Naive B cell (primary cell): ENCODE results near the gene EIPR1. TPM values are rescaled to one million over a fixed set of nuclear protein-coding genes. Genes with fewer than 3 reads are reported as not detected.

ENCODE experiments used
- ATAC-seq, 2 donors: fragments of 150-1000 bp; cut with Tn5 transposase; 2 replicates each; pipeline ENCODE4 v1.10.0; 2021; ENCODE audit warnings: low read depth in 2 of 2, mild to moderate bottlenecking in 2 of 2, moderate library complexity in 2 of 2
- DNase-seq: peaks from one replicate; pipeline ENCODE4 v3.0.0; 2022
- H3K27ac Mint-ChIP-seq, 6 donors: one replicate each; pipeline ENCODE4 v1.8.0; 2020 to 2022; ENCODE audit warnings: mild to moderate bottlenecking in 6 of 6, mixed read lengths in 6 of 6, moderate library complexity in 5 of 6, inconsistent platforms in 2 of 6
- H3K27me3 Mint-ChIP-seq, 3 donors: one replicate each; pipeline ENCODE4 v1.8.0; 2021 to 2022; ENCODE audit warnings: mixed read lengths in 3 of 3, mild to moderate bottlenecking in 1 of 3
- H3K36me3 Mint-ChIP-seq, 2 donors: one replicate each; pipeline ENCODE4 v1.8.0; 2020 to 2022; ENCODE audit warnings: mixed read lengths in 2 of 2, inconsistent platforms in 1 of 2, mild to moderate bottlenecking in 1 of 2
- H3K4me1 Mint-ChIP-seq, 3 donors: one replicate each; pipeline ENCODE4 v1.8.0; 2020 to 2022; ENCODE audit warnings: mixed read lengths in 3 of 3, inconsistent platforms in 1 of 3, mild to moderate bottlenecking in 1 of 3, moderate library complexity in 1 of 3
- H3K4me3 Mint-ChIP-seq, 8 donors: one replicate each; pipeline ENCODE4 v1.8.0; 2020 to 2022; ENCODE audit warnings: mild to moderate bottlenecking in 8 of 8, mixed read lengths in 8 of 8, moderate library complexity in 8 of 8, inconsistent platforms in 2 of 8
- H3K9me3 Mint-ChIP-seq, 7 donors: one replicate each; pipeline ENCODE4 v1.8.0; 2020 to 2022; ENCODE audit warnings: mixed read lengths in 7 of 7, mild to moderate bottlenecking in 5 of 7, inconsistent platforms in 2 of 7, moderate library complexity in 1 of 7
- polyA plus RNA-seq, 6 donors: library from polyadenylated mRNA; unstranded; fragments of 300-500 nt; fragmentation: Illumina TruSeq; gene quantifications; one replicate each; pipeline ENCODE4 v1.2.3, GENCODE V29; 2021; ENCODE audit warnings: low read depth in 6 of 6

The EIPR1 gene
- polyA plus RNA-seq, 6 donors from 2014 or later, result 35.7 to 53.9 (median 40.9) TPM

GRCh38 chr2:3179208-3179607 is 198.4 kb downstream of the EIPR1 start:
- Mint-ChIP-seq H3K27me3 (no peaks in the 10 kb centered on the region), H3K27ac (no peak overlapping the region), H3K4me1 (peaks cover 0 to 9% (median 4%) of the 10 kb centered on the region in 3 donors), H3K36me3 (peaks cover 4 to 9% of the 10 kb centered on the region in 2 donors), H3K4me3 (no peak overlapping the region), H3K9me3 (peaks cover 0 to 3% (median 0%) of the 10 kb centered on the region in 7 donors)
- DNase-seq (no peak), ATAC-seq (no peak)

DNA sequence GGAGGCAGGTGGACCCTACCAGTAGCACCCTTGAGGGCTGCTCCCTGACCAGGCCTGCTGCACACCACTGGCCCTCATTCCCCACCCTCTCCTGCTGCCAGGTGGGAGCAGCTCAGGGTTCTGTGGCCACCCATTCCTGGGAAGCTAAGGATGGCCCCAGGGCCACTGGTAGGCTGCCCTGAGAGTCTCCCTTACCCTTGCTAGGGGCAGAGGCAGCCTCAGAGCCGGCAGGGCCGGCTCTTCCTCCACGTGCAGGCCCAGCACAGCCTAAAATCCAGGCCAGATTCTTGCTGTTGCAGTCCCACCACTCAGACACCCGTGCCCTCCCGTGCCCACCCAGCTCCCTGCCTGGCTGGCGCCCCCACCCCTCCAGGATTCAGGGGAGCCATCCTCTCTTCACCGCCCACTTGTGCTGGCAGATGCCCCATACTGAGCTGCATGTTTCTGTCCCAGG is 199.0 kb downstream of the EIPR1 start:
- peak overlapping the region in 1 of 6 donors; percentile 82 for H3K27ac Mint-ChIP-seq
- peaks cover 0 to 9% (median 4%) of the 10 kb centered on the region in 3 donors for H3K4me1 Mint-ChIP-seq
- H3K27me3 Mint-ChIP-seq, result no peaks in the 10 kb centered on the region
- peaks cover 8 to 9% of the 10 kb centered on the region in 2 donors for H3K36me3 Mint-ChIP-seq
- no peak overlapping the region for H3K4me3 Mint-ChIP-seq
- ATAC-seq, result no peak
- H3K9me3 Mint-ChIP-seq, result peaks cover 0 to 2% (median 0%) of the 10 kb centered on the region in 7 donors
- DNase-seq, result no peak

DNA sequence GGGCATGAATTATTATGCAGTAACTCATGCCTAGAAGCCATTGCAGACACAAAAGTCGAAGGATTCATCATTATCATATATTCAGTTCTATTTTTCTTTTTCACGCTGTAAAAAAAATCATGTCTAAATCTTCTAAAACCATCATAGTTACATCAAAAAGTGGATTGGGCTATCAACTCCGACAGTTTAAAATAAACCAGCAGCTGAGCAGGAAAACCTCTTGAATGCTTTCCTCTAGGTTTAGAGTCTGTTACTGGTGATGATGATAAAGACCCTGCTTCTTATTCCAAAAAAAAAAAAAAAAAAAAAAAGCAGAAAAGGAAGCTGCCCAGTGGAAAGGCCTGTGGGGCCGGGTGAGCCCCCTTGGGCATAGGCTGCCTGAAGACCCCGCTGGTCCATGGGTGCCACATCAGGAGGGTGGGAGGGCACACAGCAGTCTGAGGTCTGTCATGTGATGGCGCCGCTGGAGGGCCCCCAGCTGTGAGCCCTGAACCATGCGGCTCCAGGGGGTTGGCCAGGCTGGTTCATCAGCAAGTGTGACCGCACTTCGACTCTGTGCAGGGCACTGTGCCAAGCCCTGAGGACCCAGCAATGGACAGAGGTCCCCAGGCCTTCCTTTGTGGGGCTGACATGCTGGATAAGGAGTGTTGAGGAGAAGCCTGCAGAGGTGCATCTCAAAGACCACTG is 199.6 kb downstream of the EIPR1 start:
- ATAC-seq (no peak), DNase-seq (no peak)
- H3K4me1 Mint-ChIP-seq, result peaks cover 0 to 9% (median 4%) of the 10 kb centered on the region in 3 donors
- no peak overlapping the region for H3K4me3 Mint-ChIP-seq
- no peaks in the 10 kb centered on the region for H3K27me3 Mint-ChIP-seq
- no peak overlapping the region for H3K27ac Mint-ChIP-seq
- peaks cover 10 to 13% of the 10 kb centered on the region in 2 donors for H3K36me3 Mint-ChIP-seq
- H3K9me3 Mint-ChIP-seq, result no peaks in the 10 kb centered on the region

GRCh38 chr2:3176869-3177255 is 200.8 kb downstream of the EIPR1 start:
- DNase-seq (no peak), ATAC-seq (no peak)
- no peak overlapping the region for H3K27ac Mint-ChIP-seq
- H3K36me3 Mint-ChIP-seq, result peaks cover 17 to 20% of the 10 kb centered on the region in 2 donors
- H3K4me1 Mint-ChIP-seq, result peaks cover 0 to 9% (median 4%) of the 10 kb centered on the region in 3 donors
- H3K9me3 Mint-ChIP-seq, result no peaks in the 10 kb centered on the region
- H3K4me3 Mint-ChIP-seq, result no peak overlapping the region
- H3K27me3 Mint-ChIP-seq, result no peaks in the 10 kb centered on the region

DNA sequence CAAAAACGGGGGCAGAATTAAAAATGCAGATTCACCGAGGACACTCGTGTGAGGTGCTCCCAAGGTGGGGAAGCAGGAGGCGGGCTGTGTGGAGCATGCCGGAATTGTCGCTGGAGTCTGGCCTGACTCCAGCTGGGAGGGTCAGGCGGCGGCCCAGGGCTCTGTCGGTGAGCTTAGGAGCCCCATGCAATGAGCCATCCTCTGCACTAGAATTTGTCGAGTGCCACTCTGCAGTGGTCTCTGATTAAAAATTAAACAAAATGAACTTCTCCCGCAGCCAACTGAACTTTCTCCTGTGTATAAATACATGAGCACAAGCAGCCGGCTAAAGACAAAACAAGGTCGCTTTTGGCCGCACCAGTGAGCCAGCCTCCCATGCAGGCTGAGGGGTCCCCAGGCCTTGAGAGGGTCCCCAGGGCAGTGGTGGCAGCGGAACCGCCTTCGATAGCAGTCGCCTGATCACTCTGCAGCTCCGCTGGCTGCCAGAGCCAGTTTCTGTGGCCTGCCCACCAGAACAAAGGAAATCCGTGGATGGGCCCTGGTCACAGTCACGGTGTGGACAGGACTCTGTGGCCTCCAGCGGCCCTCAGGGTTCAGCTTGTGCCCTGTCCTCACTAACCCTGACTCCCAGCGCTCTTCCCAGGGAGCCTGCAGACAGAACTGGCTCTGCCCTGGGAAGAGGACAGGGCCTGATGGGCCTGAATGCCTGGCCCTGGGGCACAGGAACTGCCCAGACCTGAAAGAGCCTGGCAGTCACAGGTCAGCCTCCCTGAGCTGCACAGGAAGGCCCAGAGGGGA is 201.3 kb downstream of the EIPR1 start:
- H3K4me1 Mint-ChIP-seq, result peaks cover 0 to 12% (median 4%) of the 10 kb centered on the region in 3 donors
- no peak overlapping the region for H3K4me3 Mint-ChIP-seq
- DNase-seq (no peak), ATAC-seq (no peak)
- no peaks in the 10 kb centered on the region for H3K9me3 Mint-ChIP-seq
- peaks cover 23 to 26% of the 10 kb centered on the region in 2 donors for H3K36me3 Mint-ChIP-seq
- H3K27me3 Mint-ChIP-seq, result no peaks in the 10 kb centered on the region
- H3K27ac Mint-ChIP-seq, result no peak overlapping the region

DNA sequence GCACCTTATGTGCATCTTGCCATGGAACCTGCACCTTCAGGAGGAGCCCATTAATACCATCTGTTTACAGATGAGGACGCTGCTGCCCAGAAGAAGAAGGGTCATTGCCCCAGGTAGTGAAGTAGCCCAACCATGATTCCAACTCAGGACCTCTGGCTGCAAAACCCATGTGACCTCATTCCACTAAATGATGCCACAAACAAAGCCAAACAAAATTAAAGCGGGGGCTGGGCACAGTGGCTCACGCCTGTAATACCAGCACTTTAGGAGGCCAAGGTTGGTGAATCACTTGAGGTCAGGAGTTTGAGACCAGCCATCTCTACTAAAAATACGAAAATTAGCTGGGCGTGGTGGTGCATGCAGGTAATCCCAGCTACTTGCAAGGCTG is 202.1 kb downstream of the EIPR1 start:
- peaks cover 0 to 9% (median 4%) of the 10 kb centered on the region in 3 donors for H3K4me1 Mint-ChIP-seq
- DNase-seq (no peak), ATAC-seq (no peak)
- no peaks in the 10 kb centered on the region for H3K9me3 Mint-ChIP-seq
- H3K36me3 Mint-ChIP-seq, result peaks cover 25 to 30% of the 10 kb centered on the region in 2 donors
- no peaks in the 10 kb centered on the region for H3K27me3 Mint-ChIP-seq
- H3K4me3 Mint-ChIP-seq, result no peak overlapping the region
- H3K27ac Mint-ChIP-seq, result no peak overlapping the region

DNA sequence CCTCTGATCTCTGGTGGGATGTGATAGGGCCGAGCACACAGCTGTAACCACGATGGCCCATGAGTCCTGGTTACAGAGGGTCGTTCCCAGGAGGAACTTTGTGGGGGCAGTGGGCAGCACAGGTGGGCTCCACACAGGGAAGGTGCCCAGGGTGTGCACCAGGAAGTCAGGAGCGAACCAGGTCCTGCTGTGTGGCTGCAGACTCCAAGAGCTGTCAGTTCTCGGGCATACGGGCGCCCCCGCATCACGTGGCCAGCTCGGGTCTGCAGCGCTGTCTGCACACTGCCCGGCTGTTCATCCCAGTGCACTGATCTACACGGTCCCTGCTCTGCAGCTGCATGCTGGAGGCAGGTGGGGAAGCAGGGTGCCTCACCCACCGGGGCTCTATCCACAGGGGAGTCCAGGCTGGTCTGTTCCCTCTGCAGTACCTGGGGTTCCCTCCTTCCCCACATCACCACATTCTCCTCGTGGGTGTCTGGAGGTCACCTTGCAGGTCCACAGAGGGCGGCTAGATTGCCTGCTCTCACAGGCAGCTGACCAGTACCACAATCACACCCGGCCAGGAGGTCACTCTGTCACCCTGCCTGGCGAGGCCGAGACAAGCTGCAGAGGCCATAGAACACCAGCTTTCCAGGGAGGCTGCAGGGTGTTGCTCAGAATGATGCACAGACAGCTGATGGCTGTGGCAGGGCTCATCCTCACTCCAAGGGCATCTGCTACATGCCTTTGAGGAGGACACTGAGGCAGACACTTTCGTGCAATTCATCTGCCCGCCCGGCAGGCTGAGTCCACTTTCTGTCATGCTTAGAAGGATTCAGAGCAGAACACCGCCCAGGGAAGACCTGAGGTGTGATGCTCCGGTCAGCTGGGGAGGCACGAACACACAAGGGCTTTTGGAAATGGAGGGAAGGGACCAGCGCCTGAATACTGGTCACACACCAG is 202.7 kb downstream of the EIPR1 start:
- no peak for ATAC-seq
- no peaks in the 10 kb centered on the region for H3K9me3 Mint-ChIP-seq

DNA sequence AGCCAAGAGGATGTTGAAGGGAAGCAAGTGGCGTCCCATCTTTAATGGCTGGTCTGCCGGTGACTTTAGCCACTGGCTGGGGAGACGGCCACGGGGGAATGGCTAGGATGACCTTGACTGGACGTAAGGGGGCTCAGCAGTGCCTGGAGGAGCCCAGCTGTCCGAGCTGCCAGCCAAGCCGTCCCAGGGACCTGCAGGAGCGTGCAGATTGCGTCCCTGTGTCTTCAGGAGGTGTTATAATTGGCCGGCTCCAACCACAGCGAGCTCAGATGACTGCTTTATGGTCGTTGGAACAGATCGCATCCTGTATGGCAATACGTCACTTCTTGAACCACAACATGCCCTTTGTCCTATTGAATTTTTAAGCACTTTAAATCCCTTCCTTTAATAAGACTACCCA is 204.6 kb downstream of the EIPR1 start:
- H3K27me3 Mint-ChIP-seq, result no peaks in the 10 kb centered on the region
- H3K27ac Mint-ChIP-seq, result no peak overlapping the region
- H3K36me3 Mint-ChIP-seq, result peaks cover 29 to 30% of the 10 kb centered on the region in 2 donors
- ATAC-seq (no peak), DNase-seq (no peak)
- H3K9me3 Mint-ChIP-seq, result no peaks in the 10 kb centered on the region
- peaks cover 0 to 5% (median 4%) of the 10 kb centered on the region in 3 donors for H3K4me1 Mint-ChIP-seq
- no peak overlapping the region for H3K4me3 Mint-ChIP-seq

More for the DNA sequence above, 202.7 kb downstream of the EIPR1 start:
- no peak overlapping the region for H3K27ac Mint-ChIP-seq
- H3K36me3 Mint-ChIP-seq, result peaks cover 25 to 30% of the 10 kb centered on the region in 2 donors
- H3K4me3 Mint-ChIP-seq, result no peak overlapping the region
- DNase-seq, result no peak
- no peaks in the 10 kb centered on the region for H3K27me3 Mint-ChIP-seq
- peaks cover 0 to 5% (median 4%) of the 10 kb centered on the region in 3 donors for H3K4me1 Mint-ChIP-seq

DNA sequence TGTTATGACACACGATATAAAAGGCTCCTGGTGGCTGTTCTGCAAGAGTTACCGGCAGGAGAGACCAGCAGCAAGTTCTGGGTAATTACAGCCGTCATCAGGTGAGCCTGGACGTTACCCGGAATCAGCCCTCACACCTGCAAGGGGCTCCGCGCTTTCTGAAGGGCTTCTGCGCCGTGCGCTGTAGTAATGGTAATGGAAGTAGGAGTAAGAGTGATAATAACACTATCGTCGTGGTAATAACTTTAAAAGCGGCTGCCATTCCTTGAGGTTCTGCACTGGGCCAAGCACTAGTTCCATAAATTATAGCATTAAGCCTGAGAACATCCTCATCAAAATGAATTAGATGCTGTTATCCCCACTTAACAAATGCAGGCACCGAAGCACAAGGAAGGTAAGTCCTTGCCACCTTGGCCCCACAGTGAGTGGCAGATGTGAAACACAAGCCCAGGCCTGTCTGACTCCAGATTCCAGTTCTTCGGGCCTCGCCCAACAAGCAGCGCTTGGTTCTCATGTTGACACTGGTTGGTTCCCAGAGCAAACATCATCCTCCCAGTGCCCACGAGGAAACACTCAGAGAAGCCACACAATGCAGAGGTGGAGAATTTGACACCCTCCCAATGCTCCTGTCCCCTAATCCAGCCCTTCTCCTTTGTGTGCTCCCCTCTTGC is 205.2 kb downstream of the EIPR1 start:
- Mint-ChIP-seq H3K27me3 (no peaks in the 10 kb centered on the region), H3K4me1 (peaks cover 0 to 5% (median 4%) of the 10 kb centered on the region in 3 donors), H3K36me3 (peaks cover 24 to 29% of the 10 kb centered on the region in 2 donors), H3K9me3 (no peaks in the 10 kb centered on the region), H3K4me3 (no peak overlapping the region), H3K27ac (no peak overlapping the region)
- ATAC-seq, result no peak
- DNase-seq, result no peak

GRCh38 chr2:3171564-3172264 is 205.9 kb downstream of the EIPR1 start:
- Mint-ChIP-seq H3K27ac (no peak overlapping the region), H3K9me3 (peaks cover 0 to 3% (median 0%) of the 10 kb centered on the region in 7 donors), H3K36me3 (peaks cover 26 to 27% of the 10 kb centered on the region in 2 donors), H3K4me1 (peaks cover 0 to 5% (median 4%) of the 10 kb centered on the region in 3 donors), H3K4me3 (no peak overlapping the region), H3K27me3 (no peaks in the 10 kb centered on the region)
- DNase-seq, result no peak
- ATAC-seq, result no peak

GRCh38 chr2:3170792-3171455 is 206.7 kb downstream of the EIPR1 start:
- Mint-ChIP-seq H3K27ac (no peak overlapping the region), H3K4me1 (peaks cover 0 to 5% (median 4%) of the 10 kb centered on the region in 3 donors), H3K36me3 (peaks cover 33 to 35% of the 10 kb centered on the region in 2 donors), H3K9me3 (peaks cover 0 to 10% (median 1%) of the 10 kb centered on the region in 7 donors), H3K27me3 (no peaks in the 10 kb centered on the region), H3K4me3 (no peak overlapping the region)
- DNase-seq, result no peak
- no peak for ATAC-seq
